HG03097 (cell line): ENCODE results near the gene MPP3.

Source experiments
- ATAC-seq: cut with Tn5 transposase; IDR thresholded peaks from one replicate; pipeline ENCODE4 v1.9.1; 2021; ENCODE audit not compliant: unreplicated experiment, low FRiP score

The MPP3 gene

DNA sequence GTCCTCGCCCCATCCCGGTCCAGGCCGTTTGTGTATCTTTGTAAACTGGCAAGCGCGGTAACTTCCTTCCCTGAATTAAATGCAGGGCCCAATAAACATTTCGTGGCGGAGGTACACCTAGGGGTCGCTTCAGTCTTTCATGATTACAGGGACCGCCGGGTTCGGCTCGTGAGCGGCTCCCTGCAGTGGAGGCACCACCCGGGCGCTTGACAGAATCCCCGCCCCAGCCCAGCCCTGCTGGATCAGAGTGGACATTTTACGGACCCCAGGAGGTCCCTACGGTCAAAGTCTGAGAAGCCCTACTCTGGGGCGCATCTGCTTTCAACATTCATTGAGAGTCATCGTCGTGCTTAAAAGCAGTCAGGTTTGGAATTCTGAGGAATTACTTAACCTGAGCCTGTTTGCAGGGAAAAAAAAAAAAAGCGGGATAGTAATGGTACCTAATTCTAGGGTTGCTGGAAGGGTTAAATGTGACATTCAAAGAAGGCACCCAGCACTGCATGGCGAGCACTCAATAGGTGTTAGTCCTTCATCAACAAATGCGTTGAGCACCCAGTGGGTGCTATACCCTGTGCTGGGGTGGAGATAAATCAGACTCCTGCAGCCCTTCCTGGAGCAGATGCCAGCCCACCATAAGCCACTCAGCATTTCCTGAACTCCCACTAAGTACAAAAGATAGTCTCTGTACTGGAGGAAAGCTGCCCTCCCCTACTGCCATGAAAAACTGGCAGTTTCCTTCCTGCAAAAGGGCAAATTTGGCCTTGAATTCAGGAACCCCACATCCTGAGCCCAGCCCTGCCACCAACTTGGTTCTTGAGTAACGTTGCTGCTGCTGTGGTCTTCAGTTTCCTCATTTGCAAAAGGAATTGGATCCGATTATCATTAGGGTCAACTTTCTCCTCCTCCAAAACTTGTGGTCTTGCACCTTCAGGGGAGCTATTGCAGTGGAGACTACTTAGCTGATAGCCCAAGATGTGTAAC is 53.5 kb downstream of the MPP3 start:
- ATAC-seq = no peak

DNA sequence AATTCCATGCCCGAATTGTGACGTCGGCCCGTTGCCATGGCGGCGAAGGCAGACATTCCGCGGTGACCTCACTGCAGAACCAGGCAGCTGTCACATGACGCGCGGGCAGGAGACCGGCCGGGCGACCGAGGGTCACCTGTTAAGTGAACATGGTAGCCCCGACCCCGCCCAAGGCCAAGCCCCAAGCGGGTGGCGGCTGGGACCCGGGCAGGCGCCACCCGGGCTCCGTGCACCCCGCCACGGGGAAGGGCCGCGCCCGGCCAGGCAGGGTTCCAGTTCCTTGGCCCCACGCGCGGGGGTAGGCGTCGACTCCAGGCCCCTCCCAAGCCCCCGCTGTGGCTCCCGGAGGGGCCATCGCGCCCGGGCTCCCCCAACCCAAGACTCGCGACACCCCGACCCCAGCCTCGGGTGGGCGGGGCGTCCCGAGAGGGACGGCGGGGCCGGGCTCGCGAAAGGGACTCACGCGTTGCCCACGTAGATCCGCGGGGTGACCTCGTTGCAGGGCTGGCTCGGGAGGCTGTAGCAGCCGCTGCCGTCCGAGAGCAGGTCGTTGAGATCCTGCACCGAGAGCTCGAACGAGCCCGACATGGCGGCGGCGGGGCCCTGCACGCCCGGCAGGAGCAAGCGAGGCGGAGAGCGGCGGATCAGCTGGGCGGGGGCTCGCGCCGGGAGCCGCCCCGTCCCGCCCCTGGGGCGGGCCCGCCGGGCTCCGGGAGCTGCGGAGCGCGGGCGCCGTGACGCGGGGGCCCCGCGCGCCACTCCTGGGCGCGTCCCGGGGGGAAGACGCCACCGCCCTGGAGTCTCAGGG is 54.4 kb downstream of the MPP3 start, which contains the start of gene DUSP3:
TSS of gene DUSP3 (minus strand) at position 641 of the 808 bp plus-strand sequence. CDS start at position 588, 53 bp downstream.
- no peak for ATAC-seq

DNA sequence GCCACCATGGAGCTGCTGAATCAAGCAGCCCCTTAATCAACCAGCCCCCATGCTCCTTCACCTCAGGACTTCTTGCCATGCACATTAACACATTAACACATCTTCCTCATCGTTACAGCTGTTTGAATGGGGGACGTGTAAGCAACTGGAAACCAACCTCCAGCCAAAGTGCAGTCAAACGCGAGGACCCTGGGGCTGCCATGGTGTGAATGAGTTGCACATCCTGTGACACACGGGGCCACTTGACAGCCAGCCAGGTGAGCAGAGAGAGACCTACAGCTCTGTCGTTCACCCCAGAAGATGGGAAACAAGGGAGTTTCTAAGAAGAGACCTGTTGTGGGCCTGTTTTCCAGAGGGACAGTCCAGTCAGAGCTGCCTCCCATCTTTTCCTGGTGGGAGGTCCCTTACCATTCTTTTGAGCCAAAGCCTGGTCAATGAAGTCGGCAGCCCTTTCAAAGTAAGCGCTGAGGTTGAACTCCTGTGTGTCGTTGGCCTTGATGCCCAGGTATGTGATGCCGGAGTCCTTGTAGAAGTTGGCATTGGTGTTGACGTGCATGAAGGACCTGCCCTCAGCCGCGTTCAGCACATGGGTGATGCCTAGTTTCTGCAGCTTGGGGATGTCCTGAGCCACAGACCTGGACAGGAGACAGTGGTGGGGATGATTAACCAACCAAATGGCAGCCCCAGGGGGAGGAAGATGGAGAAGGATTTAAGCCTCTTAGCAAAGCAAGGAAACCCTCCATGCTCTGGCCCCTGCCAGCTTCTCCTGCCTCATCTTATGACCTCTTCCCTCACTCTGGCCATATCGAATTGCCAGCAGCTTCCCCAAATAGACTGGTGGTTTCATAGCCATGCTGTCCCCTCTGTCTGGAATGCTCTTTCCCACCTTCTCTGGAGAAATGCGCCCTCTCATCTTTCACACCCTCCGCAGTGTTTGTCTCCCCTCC is 58.4 kb downstream of the MPP3 start:
- no peak for ATAC-seq

DNA sequence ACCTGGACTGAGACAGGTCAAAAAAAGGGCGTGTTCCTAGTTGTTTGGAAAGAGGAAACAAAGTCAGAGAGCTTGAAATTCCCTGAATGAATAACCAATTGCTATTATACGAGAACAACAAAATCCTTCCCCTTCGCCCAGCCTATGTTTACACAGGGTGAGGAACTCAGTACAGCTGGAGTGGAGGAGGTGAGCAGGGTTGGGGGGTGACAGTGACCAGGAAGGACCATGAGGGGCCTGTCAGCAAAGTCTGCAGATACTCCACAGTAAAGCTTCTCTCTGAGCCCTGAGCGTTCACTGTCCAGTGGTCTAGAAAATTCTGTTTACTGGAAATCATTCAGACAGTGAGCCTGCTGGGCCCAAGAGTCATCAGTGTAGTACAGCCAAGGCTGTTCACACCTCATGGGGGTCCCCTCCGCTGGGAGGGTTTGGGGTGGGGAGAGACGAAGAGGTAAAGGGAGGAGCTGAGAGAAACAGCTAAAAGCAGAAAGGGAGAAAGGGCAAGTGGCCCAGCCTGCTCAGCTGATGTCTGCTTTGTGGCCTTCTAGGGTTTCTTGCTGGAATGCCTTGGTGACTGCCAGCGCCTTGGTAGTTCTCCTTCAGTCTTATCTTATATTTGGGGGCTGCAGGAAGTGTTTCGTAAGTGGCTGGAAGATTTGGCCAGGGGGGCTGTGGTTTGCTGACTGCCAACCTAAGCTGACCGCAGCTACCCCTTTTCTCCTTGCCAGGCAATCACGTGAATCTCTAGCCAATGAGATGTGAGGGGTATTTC is 59.9 kb downstream of the MPP3 start:
- no peak for ATAC-seq

DNA sequence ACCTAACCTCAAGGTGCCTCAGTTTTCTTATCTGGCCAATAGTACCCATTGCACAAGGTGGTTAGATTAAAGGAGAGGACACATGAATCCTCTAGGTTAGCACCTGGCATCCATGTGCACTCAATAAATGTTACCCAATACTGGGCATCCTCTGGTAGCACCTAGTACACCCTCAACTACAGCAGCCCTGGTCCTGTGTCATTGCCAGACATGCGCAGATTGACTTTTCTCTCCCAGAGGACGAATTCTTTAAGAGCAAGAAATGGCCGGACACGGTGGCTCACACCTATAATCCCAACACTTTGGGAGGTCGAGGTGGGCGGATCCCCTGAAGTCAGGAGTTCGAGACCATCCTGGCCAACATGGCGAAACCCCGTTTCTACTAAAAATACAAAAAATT is 61.5 kb downstream of the MPP3 start:
- ATAC-seq = no peak

DNA sequence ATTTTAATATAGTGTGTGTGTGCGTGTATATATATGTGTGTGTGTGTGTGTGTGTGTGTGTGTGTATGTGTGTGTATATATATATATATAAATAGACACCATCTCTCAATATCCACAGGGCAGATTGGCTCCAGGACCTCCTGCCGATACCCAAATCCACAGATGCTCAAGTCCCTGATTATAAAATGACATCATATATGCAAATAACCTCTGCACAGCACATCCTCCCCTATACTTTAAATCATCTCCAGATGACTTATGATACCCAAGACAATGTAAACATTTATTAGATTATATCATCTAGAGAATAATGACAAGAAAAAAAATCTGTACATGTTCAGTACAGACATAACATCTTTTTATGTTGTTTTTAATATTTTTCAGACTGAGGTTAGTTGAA is 62.0 kb downstream of the MPP3 start:
- ATAC-seq = no peak

DNA sequence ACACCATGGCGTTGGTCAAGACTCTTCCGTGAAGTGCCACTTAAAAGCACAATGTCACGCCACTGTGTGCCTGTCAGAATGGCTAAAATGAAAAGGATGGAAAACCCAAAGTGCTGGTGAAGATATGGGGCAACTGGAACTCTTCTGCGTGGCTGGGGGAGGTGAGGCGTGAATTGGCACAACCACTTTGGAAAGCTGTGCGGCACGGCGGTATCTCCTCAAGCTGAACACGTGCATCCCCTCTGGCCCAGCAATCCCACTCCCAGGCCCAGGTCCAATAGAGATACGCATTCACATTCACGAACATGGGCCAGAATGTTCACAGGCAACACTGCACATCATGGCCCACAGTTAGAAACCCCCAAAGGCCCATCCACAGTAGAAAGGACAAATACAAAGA is 63.1 kb downstream of the MPP3 start:
- ATAC-seq = no peak

DNA sequence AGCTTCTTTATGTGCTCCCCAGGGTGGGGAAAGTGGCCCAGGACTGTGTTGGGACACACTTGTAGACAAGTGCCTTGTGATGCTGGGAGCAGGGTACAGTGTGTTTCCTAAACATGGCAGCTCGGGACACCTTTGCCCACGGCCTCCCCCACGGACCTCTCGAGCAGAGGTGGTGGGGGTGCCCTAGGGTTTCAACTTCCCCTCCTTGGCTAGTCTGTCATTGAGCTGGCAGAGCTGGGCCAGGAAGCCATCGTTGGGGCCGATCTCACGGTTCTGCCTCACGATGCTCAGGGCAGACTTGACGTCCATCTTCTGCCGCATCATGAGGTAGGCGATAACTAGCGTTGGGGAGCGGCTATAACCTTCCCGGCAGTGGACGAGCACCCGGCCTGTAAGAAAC is 63.5 kb downstream of the MPP3 start:
- no peak for ATAC-seq

DNA sequence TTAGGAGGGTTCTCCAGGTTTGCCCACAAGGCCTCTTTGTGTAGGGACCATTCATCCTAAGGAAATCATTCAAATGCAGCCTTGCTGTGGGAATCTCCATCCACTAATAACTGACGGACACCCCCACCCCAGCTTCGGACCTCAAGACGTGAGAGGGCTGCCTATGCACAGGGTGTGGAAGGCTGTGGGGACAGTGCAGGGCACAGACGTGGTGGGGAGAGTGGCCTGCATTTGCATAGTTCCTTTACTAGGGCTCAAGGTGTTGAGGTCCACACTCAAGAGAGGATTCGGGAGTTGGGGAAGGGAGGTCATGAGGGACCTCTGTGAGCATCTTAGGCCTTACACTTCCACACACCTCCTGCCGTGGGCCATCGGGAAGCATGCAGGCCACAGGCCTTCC is 64.0 kb downstream of the MPP3 start:
- no peak for ATAC-seq

DNA sequence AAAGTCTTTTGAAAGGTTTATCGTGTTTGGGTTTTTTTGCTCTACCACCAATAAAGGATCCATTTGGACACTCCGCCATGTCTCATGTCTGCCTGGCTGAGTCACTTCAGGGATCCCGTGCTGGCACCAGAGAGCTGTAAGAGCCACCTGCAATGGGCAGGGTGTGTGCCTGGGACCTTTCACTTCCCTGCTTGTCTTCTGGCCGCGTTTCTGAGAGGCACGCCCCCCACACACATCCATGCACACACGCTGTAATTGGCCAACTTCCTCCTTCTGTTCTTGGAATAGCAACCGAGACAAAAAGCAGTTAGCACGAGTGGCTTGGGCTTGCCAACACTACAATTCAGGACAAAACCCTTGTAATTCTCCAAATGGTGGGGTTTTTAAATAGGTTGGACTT is 64.6 kb downstream of the MPP3 start:
- ATAC-seq = no peak

DNA sequence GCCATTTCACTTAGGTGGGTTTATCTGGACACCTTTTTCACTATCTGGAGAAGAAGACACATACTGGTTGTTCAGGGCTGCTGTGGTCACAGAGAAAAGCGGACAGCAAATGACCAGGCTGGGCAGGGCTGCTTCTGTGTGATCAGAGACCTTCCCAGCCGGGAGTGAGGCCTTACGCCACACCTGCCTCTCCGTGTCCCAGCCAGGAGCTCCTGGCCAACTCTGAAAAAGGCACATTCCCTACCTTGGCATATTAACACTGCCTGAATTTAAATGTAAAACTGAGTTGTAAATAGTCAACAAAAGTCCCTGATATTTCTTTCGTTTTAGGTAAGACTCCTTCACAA is 65.3 kb downstream of the MPP3 start:
- no peak for ATAC-seq

DNA sequence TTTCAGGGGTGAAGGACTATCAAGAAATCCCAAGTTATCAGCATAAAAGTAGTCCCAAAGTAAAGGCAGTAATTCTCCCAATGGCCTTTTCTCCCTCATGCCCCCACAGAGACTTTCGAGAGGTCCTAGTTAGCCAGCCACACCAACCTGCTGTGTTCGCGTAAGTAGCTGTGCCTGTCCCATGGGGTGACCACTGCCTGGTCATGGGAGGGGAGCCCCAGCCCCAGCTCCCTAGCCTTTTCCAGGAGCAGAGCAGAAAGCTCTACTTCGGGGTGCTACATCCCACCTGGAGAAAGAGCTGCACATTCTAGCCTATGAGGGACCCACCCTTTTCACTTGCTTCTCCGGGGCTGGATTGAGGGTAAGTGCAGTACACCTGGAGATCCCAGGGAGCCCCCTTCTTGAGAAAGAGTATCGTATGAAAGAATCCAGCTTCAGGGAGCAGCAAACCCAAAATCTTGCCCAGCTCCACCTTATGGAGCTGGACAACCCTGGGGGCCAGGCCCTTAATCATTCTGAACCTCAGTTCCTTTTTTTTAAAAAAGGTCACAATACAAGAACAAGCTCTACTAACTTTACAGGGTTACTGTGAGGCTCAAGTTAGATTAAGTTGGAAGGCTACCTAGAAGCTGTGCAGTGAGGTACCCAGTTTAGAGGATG is 65.8 kb downstream of the MPP3 start:
- no peak for ATAC-seq

DNA sequence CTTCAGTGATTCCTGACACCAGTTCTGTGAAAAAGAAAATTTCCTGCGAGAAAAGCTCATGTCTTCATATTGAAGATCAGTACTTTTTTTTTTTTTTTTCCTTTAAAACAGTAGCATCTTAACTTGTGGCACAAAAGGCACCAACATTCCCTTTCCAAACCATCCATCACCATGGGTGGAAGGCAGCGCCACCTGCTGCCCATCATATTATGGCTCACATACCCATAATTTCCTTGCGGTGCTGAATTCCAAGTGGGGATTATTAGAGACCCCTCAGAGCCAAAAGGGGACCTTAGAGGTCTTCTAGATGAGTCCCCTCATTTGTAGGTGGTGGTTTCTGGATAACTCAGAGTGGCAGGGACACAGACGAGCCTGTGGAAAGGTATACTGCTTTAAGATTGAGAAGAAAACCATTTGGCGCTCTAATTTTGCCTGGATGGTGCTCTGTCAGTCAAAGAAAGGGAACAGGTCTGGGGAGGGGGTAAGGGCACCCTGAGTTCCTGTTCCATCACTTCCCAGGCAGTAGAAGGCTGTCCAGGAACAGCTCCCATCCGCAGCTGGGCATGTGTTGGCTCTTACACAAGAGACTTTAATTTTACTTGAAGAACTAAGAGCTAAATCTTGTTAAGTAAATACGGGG is 66.4 kb downstream of the MPP3 start:
- no peak for ATAC-seq

DNA sequence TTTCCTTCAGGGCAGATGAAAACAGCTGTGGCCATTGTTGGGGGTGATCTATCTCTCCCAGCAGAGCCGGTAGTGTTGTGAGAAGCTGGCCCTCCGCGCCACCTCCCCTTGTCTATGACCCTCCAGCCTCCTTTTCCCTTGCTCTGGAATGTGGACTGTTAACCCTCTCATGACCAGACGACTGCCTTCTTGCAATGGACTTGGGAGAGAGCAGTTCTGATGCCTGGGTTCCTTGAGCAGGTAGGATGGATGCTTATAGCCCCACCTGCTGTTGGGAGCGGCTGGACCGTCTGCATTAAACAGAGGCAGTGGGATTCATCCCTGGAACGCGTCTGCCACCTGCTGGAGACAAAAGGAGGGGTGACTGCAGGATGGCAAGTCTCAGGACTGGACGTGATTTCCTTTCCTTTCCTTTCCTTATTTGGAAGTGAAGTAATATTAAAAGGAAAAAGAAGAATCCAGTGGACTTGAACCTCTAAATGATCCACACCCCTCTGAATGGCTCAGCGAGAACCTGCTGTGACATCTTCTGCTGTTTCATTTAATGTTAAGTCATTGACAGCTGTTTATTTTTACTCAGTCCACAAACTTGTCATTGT is 72.6 kb downstream of the MPP3 start:
- ATAC-seq = no peak

DNA sequence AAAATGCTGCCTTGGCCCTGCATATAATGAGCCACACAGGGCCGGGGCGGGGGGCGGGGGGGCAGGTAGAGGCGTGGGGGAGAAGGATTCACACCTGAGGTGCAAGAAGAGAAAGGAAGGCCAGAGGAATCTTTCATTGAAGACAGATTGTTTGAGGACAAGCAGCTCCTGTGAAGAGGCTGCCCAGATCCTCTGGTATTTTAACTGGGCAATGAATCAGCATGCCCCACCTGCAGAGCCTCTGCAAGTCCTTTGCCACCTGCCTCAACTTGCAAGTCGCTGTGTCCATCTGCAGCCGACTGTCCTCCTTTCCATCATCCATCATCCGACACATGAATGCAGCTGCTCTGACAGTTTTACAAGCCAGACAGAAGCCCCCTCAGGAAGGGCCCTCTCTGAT is 73.1 kb downstream of the MPP3 start:
- no peak for ATAC-seq

DNA sequence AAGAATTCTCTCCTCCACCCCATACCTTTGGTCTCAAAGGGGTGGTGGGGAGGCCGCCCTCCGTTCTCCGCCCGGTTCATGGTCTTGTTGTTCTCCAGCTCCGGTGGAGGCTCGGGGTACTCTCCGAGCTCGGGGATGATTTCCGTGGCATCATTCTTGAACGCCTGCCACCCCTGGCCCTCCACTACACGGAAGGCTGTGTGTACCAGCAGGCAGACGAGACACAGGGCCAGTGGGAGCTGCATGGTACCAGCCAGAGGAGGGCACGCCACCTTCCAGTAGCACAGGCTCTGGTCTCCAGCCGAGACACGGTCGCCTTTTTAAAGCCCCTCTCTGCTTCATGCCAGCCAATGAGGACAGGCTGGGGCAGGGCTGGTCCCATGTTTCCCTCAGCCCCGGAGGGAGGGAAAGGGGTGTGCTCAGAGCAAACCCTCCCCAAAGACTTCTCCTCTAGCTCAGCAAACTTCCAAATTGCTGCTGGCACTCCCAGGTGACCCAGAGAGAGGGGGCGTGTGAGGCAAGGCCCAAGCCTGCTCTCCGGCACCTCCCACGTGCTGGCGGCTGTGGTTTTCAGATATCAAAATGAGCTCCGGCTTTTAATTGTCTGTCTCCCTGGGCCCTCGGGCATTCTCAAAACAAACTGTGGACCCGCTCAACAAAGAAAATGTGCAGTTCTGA is 74.3 kb downstream of the MPP3 start, which contains the start of gene SOST:
TSS of gene SOST (minus strand) at position 295 of the 678 bp plus-strand sequence. CDS start at position 245, 50 bp downstream.
- ATAC-seq = no peak

DNA sequence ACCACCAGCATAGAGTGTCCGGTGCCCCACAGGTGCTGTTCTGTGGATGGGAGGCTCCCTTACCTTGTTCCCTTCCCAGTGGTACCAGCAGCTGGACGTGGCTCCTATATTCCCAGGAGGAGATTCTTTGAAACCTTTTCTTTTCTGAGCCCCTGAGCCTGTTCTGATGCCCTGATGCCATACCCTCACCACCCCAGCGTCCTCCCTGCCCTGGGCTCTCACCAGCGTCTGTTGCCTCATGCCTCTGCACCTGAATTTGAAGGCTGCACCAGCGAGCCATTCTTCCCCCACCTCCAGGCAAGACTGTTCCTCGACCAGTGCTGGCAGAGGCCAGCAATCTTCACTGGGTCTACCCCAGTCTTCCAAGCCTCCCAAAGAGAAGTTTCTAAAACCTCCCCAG is 74.9 kb downstream of the MPP3 start:
- ATAC-seq = no peak

DNA sequence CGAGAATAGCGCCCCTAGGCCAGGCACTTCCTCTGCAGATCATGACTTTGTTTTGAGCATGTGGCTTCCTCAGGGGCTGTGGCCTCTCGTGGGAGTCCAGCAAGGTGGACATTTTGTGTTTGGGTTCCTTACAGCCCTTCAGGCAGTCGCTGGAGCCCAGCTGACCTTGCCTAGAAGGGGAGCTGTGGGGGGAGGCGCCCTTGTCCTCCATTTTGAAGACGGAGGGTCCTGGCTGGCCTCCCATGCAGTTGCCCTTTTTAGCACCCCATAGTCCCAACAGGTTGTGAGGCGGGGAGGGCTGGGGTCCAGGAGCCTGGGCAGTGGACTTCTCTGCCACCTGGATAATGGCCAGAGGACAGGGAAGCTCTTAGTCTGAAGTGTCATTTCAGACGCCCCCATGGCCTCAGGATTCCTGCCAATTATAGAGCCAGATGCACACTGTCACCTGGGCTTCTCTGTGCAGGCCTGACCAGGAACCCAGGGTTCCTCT is 75.7 kb downstream of the MPP3 start:
- no peak for ATAC-seq
